GM21737 (cell line): ENCODE measurements around the gene CTIF.

Source experiments
- ATAC-seq: cut with Tn5 transposase; IDR thresholded peaks from one replicate; pipeline ENCODE4 v1.9.1; 2021; ENCODE audit warnings: mild to moderate bottlenecking, moderate library complexity; ENCODE audit not compliant: unreplicated experiment

CTIF gene

DNA sequence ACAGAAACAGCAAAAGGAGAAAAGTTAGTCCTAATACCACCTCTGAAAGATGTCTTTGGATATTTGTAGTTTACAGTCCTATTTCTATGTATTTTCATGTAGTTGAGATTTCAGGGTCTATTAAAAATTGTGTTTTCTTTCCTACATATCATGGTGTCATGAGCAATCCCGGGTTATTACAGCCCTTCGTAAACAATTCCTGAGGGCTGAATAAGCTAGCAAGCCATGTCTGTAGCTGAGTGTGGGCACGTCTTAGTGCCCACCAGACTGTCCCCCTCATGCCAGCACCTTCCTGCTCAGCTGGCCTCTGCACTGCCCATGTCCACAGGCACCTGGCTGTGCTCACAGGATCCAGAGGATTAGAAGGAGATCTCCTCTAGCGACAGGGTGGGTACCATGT is 60.6 kb downstream of the CTIF start:
- ATAC-seq: no peak

GRCh38 chr18:48600046-48600445 is 61.2 kb downstream of the CTIF start:
- no peak for ATAC-seq

GRCh38 chr18:48600456-48601090 is 61.7 kb downstream of the CTIF start:
- no peak for ATAC-seq

DNA sequence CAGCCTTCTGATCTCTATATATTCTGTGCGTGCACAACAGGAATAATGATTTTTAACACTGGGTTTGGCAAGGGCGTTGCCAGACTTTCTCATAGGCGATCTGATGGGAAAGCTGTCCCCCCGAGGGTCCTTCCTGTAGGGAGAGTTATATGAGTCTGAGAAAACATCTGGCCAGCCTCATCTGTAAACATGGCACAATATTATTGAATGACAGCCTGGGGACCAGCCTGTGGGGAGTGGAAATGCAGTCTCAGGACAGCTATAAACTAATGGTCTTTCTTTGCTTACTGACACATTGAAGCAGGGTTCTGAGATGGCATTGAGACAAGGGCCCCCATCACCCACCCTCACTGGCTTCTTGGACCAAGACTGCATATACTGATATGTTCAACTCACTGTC is 62.5 kb downstream of the CTIF start:
- ATAC-seq: no peak

- ATAC-seq: no peak
Measured at GRCh38 chr18:48602759-48603390, 64.0 kb downstream of the CTIF start.

DNA sequence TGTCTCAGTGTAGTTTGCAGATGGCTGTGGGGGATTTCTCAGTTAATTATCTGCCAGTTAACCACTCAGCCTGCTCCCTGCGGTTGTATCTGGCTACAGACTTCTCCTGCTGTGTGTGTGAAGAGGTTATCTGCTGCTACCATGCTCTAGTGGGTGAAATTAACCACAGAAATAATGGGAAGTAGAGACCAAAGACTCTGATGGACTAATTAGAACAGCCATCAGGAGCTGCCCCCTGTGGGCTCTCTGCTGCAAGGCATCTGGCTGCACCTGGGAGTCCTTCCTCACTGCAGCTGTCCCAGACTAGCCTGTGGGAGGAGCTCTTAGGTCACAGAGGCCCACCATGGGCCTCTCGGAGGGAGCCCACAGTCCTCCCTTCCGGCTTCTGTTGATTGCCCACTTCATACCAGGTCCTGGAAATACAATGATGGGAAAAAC is 66.6 kb downstream of the CTIF start:
- peak; percentile 52 for ATAC-seq

DNA sequence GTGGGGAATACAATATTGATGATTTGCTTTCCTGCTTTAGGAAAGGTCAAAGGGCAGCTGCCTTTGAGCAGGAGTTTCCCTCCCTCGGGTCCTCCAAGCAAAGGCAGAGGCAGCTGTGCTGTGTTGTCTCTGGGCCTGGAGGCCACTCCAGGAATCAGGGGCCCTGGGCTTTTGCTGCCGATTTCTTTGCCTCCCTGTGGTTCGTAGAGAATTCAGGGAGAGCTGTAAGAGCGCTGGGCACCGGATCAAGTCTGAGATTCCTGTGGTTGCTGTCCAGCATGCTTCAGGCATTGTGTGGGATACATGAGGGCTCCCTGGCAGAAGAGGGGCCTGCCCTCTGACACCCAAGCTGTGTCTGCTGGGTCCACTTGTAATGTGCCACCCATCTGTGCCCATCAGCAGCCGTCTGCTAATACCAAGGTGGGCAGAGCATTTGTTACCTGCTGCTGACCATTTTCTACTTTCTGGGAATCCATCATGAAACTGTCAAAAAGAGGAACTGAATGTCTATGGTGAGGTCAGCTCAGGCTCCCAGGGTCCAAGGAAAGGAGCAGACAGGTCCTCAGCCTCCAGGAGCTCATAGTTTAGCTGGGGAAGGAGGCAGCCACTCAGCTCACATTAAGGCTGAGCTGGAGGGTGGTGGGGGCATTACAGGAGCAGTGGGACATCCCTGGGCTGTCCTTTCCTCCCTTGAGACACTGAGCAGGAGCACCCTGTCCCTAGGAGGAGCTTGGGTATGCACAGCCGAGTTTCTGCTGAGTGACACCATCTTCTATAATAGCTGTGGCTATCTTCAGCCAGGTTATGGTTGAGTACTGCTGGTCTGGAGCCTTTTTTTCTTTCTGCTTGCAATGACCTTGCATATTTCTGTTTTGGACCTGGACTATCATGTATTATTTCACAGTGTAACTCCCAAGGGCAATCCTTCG is 68.5 kb downstream of the CTIF start:
- ATAC-seq: no peak

- no peak for ATAC-seq
Measured at GRCh38 chr18:48608581-48608980, 69.8 kb downstream of the CTIF start.

- ATAC-seq: no peak
Measured at GRCh38 chr18:48609114-48609513, 70.3 kb downstream of the CTIF start.

DNA sequence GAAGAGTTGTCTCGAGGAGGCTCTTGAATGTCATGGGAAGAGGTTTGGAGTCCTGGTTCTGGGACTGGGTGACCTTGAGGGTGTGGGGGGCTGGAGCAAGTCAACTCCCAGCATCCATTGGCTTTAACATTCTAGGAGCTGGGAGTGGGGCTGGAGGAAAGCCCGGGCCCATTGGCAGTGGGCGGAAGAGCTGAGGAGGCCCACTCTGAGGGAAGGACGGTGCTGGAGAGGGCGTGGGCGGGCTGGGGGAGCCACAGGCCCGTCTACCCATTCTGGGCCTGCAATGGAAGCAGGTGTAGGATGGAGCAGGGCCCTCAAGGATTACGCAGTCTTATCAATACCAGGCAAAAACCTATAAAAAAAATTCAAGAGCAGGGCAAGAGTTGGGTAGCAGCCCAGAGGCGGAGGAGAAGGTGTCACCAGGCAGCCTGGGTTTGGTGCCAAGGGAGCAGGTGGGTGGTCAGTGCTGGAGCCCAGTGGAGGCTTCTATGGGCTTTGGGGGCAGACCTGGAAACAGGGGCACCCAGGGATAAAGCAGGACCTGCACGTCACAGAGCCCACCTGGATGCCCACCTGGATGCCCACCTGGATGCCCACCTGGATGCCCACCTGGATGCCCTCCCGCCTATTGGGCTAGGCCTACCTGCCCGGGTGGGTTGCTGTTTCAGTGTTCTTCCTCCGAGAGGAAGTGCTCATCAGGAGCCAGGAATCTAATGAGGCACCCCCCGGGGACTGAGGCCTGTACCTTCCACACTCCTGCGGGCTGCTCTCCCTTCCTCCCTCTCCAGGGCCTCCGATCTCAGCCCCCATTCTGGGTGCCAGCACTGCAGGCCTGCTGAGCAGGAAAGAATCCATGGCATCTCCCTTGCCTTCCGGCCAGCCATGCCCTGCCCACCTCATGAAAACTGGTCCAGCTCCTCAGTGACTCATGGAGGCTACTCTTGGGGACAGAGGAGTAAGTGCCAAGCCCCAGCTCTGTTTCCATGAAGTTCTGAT is 71.3 kb downstream of the CTIF start:
- ATAC-seq: no peak

- ATAC-seq: no peak
Measured at GRCh38 chr18:48611203-48611602, 72.4 kb downstream of the CTIF start.

DNA sequence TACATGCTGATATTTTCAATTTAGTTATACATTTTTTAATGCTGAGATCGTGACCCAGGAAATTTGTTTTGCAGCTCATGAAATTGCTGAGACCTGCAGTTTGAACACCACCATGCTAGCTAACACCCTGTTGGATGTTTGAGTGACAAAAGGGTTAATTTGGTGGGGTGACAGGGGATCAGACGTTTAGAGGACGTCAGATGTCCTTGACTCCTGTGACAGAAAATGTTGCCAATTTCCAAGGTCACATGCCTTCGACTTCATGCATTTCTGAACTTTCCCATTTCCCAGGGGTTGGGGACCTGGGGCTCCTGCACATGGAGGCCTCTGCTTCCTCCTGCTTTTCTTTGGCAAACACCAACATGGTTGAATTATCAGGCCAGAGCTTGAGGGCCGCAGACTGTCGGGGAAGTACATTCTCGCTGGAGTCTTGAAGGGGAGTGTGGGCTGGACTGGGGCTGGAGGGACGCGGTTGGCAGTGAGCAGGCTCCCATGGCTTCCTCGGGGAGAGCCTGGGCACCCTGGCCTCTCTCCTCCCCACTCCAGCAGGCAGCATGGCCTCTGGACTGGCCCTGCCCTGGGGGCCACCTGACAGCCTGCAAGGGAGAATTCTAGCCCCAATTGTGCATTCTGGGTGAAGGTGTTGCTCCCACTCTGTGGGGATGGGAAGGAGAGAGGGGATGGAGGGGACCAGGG is 73.1 kb downstream of the CTIF start:
- ATAC-seq: no peak

- no peak for ATAC-seq
Measured at GRCh38 chr18:48612511-48612910, 73.7 kb downstream of the CTIF start.

GRCh38 chr18:48612917-48613316 is 74.1 kb downstream of the CTIF start:
- no peak for ATAC-seq

- ATAC-seq: no peak
Measured at GRCh38 chr18:48613589-48614404, 75.0 kb downstream of the CTIF start.

DNA sequence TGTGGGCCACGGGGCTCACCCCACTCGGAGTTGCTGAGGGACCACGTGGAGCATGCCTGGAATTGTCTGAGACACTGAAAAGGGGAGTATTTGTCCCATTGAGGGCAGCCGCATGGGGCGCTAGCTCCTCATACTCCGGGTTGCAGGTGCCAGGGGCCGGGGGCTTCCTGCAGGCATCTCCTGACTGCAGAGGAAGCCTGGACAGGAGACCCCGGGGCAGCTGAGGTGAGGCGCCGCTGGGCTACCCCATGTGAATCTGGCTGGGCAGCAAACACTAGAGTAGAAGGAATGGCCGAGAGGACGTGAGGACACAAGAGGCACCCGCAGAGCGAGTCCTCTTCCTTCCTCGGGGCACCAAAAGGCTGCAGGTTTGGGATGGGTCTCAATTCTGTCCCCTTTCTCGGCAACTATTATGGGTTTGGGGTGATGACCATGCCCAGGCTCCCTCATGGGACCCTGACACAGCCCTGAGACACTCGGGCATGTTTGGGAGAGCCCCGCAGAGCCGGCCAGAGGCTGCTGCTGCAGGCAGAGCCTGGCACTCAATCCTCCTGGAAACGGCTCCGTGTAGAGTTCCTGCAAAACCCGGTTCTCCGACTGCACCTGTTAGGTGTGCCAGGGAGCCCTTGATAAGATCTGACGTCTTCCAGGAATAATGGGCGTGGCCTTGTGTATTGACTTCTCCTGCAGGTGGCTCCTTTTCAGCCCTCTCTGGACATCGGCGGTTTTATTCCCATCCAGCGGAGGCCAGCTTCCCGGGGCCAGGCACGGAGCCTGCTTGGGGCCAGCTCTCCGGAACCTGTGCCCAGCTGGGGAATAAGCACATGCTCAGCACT is 77.0 kb downstream of the CTIF start:
- no peak for ATAC-seq

GRCh38 chr18:48616484-48617255 is 77.8 kb downstream of the CTIF start:
- no peak for ATAC-seq
